ENCODE data around the gene SEC22B.
"Not testable (repeated sequence)": the region's sequence is repeated elsewhere in the genome, so short reads cannot be mapped to it uniquely, and the experiment has no call there.

DNA sequence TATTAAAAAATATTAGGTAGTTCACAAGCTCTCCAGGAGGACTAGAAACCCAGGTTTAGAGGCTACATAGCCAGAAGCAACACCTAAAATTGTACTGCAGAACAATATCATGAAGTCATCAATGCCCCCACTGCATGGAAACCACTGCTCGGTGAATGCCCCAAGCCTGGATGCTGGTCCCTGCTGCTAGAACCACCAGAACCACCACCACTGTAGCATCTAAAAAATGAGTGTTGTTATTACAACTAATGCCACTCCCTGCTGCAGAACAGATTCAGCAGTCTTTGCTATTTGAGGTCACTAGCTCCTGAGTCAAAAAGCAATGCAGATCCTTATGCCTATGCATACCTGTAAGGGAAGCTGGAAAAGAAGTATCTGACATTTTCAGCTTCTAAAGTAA, 48.4 kb downstream of the SEC22B start:
- TF ChIP-seq, protein P1, sequence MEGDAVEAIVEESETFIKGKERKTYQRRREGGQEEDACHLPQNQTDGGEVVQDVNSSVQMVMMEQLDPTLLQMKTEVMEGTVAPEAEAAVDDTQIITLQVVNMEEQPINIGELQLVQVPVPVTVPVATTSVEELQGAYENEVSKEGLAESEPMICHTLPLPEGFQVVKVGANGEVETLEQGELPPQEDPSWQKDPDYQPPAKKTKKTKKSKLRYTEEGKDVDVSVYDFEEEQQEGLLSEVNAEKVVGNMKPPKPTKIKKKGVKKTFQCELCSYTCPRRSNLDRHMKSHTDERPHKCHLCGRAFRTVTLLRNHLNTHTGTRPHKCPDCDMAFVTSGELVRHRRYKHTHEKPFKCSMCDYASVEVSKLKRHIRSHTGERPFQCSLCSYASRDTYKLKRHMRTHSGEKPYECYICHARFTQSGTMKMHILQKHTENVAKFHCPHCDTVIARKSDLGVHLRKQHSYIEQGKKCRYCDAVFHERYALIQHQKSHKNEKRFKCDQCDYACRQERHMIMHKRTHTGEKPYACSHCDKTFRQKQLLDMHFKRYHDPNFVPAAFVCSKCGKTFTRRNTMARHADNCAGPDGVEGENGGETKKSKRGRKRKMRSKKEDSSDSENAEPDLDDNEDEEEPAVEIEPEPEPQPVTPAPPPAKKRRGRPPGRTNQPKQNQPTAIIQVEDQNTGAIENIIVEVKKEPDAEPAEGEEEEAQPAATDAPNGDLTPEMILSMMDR (IDR thresholded peaks at IDR 0.05; ENCODE audit: low read depth, low read length): not testable (repeated sequence)
- TF ChIP-seq EZH2phosphoT487 (IDR thresholded peaks at IDR 0.05; ENCODE audit: low read depth): not testable (repeated sequence)
